Epidermal melanocyte (primary cell): Measurements from ENCODE around the gene PAH.

ENCODE experiments used
- DNase-seq: peaks from one replicate; pipeline ENCODE4 v3.0.0; 2011; ENCODE audit warnings: low spot score; ENCODE audit not compliant: insufficient read length

The PAH gene

GRCh38 chr12:102917026-102917787 lies at the start of gene PAH:
Gene PAH, minus strand, starts transcription at chr12:102917244. Its CDS starts 114 bp downstream, at chr12:102917130.
- no peak for DNase-seq

- DNase-seq = no peak
Observed at GRCh38 chr12:102966200-102966863, 49.3 kb upstream of the PAH start.

- no peak for DNase-seq
Observed at GRCh38 chr12:102965281-102966155, 48.5 kb upstream of the PAH start.

- DNase-seq = no peak
Observed at GRCh38 chr12:102964872-102965271, 47.8 kb upstream of the PAH start.

GRCh38 chr12:102963796-102964195 lies 46.8 kb upstream of the PAH start:
- DNase-seq = no peak

GRCh38 chr12:102962986-102963385 lies 45.9 kb upstream of the PAH start:
- DNase-seq = no peak

GRCh38 chr12:102962532-102962931 lies 45.5 kb upstream of the PAH start:
- no peak for DNase-seq

GRCh38 chr12:102961466-102961855 lies 44.4 kb upstream of the PAH start:
- no peak for DNase-seq

GRCh38 chr12:102960766-102961465 lies 43.9 kb upstream of the PAH start:
- no peak for DNase-seq

GRCh38 chr12:102959391-102959790 lies 42.3 kb upstream of the PAH start:
- DNase-seq = no peak

- DNase-seq = no peak
Observed at GRCh38 chr12:102958830-102959176, 41.8 kb upstream of the PAH start.

- DNase-seq = no peak
Observed at GRCh38 chr12:102958073-102958829, 41.2 kb upstream of the PAH start.

GRCh38 chr12:102957339-102958050 lies 40.5 kb upstream of the PAH start, which contains the start of gene ASCL1:
Gene ASCL1, plus strand, starts transcription at chr12:102957674. Its CDS starts 571 bp downstream, at chr12:102958245.
- DNase-seq = no peak

- no peak for DNase-seq
Observed at GRCh38 chr12:102956738-102957327, 39.8 kb upstream of the PAH start.

- no peak for DNase-seq
Observed at GRCh38 chr12:102955926-102956737, 39.1 kb upstream of the PAH start.

- DNase-seq = no peak
Observed at GRCh38 chr12:102954134-102954533, 37.1 kb upstream of the PAH start.

GRCh38 chr12:102953221-102953620 lies 36.2 kb upstream of the PAH start:
- DNase-seq = no peak

GRCh38 chr12:102951841-102952240 lies 34.8 kb upstream of the PAH start:
- no peak for DNase-seq
